H9 (cell line): ENCODE results near the gene CDYL. TPM values are rescaled to one million over a fixed set of nuclear protein-coding genes. Genes with fewer than 3 reads are reported as not detected.
A peak's percentile ranks its signal among the peaks of the same experiment; 100 is the strongest.

Experiments used
- DNase-seq: peaks from one replicate; pipeline ENCODE4 v3.0.0-alpha.2; 2017
- H2AFZ ChIP-seq: one replicate; pipeline ENCODE4 v1.6.1; 2013; ENCODE audit warnings: mild to moderate bottlenecking, low read length, control low read depth, moderate library complexity
- H2AK5ac ChIP-seq: 2 replicates; pipeline ENCODE4 v1.6.1; 2013; ENCODE audit warnings: low read length, control low read depth, mixed read lengths; ENCODE audit not compliant: insufficient read length
- H2BK120ac ChIP-seq: one replicate; pipeline ENCODE4 v1.6.1; 2013; ENCODE audit warnings: low read depth, mild to moderate bottlenecking, low read length, control low read depth, inconsistent platforms; ENCODE audit not compliant: poor library complexity, severe bottlenecking
- H2BK12ac ChIP-seq: 2 replicates; pipeline ENCODE4 v1.6.1; 2013; ENCODE audit warnings: low read length, control low read depth, mixed read lengths, low read depth; ENCODE audit not compliant: insufficient read length
- H2BK15ac ChIP-seq: 2 replicates; pipeline ENCODE4 v1.6.1; 2013; ENCODE audit warnings: low read depth, low read length, control low read depth
- H2BK20ac ChIP-seq: one replicate; pipeline ENCODE4 v1.6.1; 2013; ENCODE audit warnings: low read depth, mild to moderate bottlenecking, low read length, control low read depth, inconsistent platforms; ENCODE audit not compliant: poor library complexity, severe bottlenecking
- H2BK5ac ChIP-seq: 2 replicates; pipeline ENCODE4 v1.6.1; 2013; ENCODE audit warnings: low read length, control low read depth, mixed read lengths; ENCODE audit not compliant: insufficient read length
- H3K14ac ChIP-seq: 2 replicates; pipeline ENCODE4 v1.6.1; 2013; ENCODE audit warnings: low read length, control low read depth; ENCODE audit not compliant: insufficient read depth
- H3K18ac ChIP-seq: 2 replicates; pipeline ENCODE4 v1.6.1; 2013; ENCODE audit warnings: low read depth, mild to moderate bottlenecking, mixed read lengths, low read length, control low read depth; ENCODE audit not compliant: insufficient read length
- H3K23ac ChIP-seq: 2 replicates; pipeline ENCODE4 v1.6.1; 2013; ENCODE audit warnings: low read length, control low read depth, mixed read lengths, low read depth; ENCODE audit not compliant: insufficient read length
- H3K23me2 ChIP-seq: 2 replicates; pipeline ENCODE4 v1.6.1; 2013; ENCODE audit warnings: low read depth, mild to moderate bottlenecking, mixed read lengths, low read length, control low read depth; ENCODE audit not compliant: insufficient read length, poor library complexity, severe bottlenecking
- H3K27ac ChIP-seq: 2 replicates; pipeline ENCODE4 v1.5.1; 2013; ENCODE audit warnings: low read length, control low read depth, mixed read lengths, low read depth; ENCODE audit not compliant: insufficient read length
- H3K27me3 ChIP-seq: 2 replicates; pipeline ENCODE4 v1.6.1; 2013; ENCODE audit warnings: low read length, control low read depth, inconsistent platforms; ENCODE audit not compliant: insufficient read depth
- H3K4ac ChIP-seq: 2 replicates; pipeline ENCODE4 v1.6.1; 2013; ENCODE audit warnings: low read depth, mild to moderate bottlenecking, control low read depth, inconsistent platforms, low read length, moderate library complexity
- H3K4me1 ChIP-seq: 2 replicates; pipeline ENCODE4 v1.6.1; 2013; ENCODE audit warnings: low read length, control low read depth, inconsistent platforms; ENCODE audit not compliant: insufficient read depth
- H3K4me2 ChIP-seq: 2 replicates; pipeline ENCODE4 v1.6.1; 2013; ENCODE audit warnings: low read length, control low read depth, mixed read lengths; ENCODE audit not compliant: insufficient read length, insufficient read depth
- H3K56ac ChIP-seq: 2 replicates; pipeline ENCODE4 v1.6.1; 2013; ENCODE audit warnings: low read depth, mild to moderate bottlenecking, mixed read lengths, low read length, control low read depth; ENCODE audit not compliant: insufficient read length
- H3K79me1 ChIP-seq: 2 replicates; pipeline ENCODE4 v1.6.1; 2013; ENCODE audit warnings: low read depth, mild to moderate bottlenecking, moderate library complexity, low read length, control low read depth, inconsistent platforms; ENCODE audit not compliant: insufficient read depth, poor library complexity, severe bottlenecking
- H3K79me2 ChIP-seq: 2 replicates; pipeline ENCODE4 v1.6.1; 2013; ENCODE audit warnings: low read length, control low read depth, inconsistent platforms; ENCODE audit not compliant: insufficient read depth
- H3K9ac ChIP-seq: 2 replicates; pipeline ENCODE4 v1.6.1; 2013; ENCODE audit warnings: low read length, control low read depth, mixed read lengths; ENCODE audit not compliant: insufficient read length; ENCODE audit errors: extremely low read depth
- H3K9me3 ChIP-seq: one replicate; pipeline ENCODE4 v1.6.1; 2013; ENCODE audit warnings: low read depth, low read length, inconsistent platforms; ENCODE audit not compliant: control insufficient read depth
- H3T11ph ChIP-seq: one replicate; pipeline ENCODE4 v1.6.1; 2013; ENCODE audit warnings: mild to moderate bottlenecking, low read length, control low read depth, inconsistent platforms
- H4K20me1 ChIP-seq: one replicate; pipeline ENCODE4 v1.6.1; 2013; ENCODE audit not compliant: control insufficient read depth, insufficient read length, insufficient read depth
- H4K5ac ChIP-seq: 2 replicates; pipeline ENCODE4 v1.6.1; 2013; ENCODE audit warnings: low read depth, mild to moderate bottlenecking, mixed read lengths, low read length, control low read depth; ENCODE audit not compliant: insufficient read length
- H4K8ac ChIP-seq: replicated peaks from 2 replicates; pipeline ENCODE4 v1.6.1; 2013; ENCODE audit warnings: low read length, control low read depth, mixed read lengths, low read depth; ENCODE audit not compliant: insufficient read length
- H4K91ac ChIP-seq: 2 replicates; pipeline ENCODE4 v1.6.1; 2013; ENCODE audit warnings: low read depth, mild to moderate bottlenecking, moderate library complexity, mixed read lengths, low read length, control low read depth; ENCODE audit not compliant: insufficient read length
- H3K27ac Mint-ChIP-seq, 3 experiments: 2 replicates in 2 of 3; 3 replicates in 1 of 3; pipeline ENCODE4 v1.8.0; 2020 to 2021; ENCODE audit warnings: mixed read lengths in 3 of 3, mild to moderate bottlenecking in 1 of 3, moderate library complexity in 1 of 3
- H3K27me3 Mint-ChIP-seq: 2 replicates; pipeline ENCODE4 v1.8.0; 2021; ENCODE audit warnings: low read depth, mild to moderate bottlenecking, moderate library complexity, mixed read lengths
- H3K36me3 Mint-ChIP-seq, 3 experiments: 2 replicates in 2 of 3; 3 replicates in 1 of 3; pipeline ENCODE4 v1.8.0; 2020 to 2021; ENCODE audit warnings: low read depth in 3 of 3, mixed read lengths in 3 of 3; ENCODE audit not compliant: insufficient read depth in 1 of 3
- H3K4me1 Mint-ChIP-seq, 2 experiments: 2 replicates each; pipeline ENCODE4 v1.8.0; 2020; ENCODE audit warnings: mixed read lengths in 2 of 2
- H3K4me3 Mint-ChIP-seq, 2 experiments: 2 replicates in 1 of 2; 3 replicates in 1 of 2; pipeline ENCODE4 v1.8.0; 2020 to 2021; ENCODE audit warnings: mild to moderate bottlenecking in 2 of 2, mixed read lengths in 2 of 2, moderate library complexity in 1 of 2
- H3K9me3 Mint-ChIP-seq, 2 experiments: 2 replicates in 1 of 2; 3 replicates in 1 of 2; pipeline ENCODE4 v1.8.0; 2020; ENCODE audit warnings: mild to moderate bottlenecking in 2 of 2, mixed read lengths in 2 of 2, moderate library complexity in 1 of 2
- WGBS: extraction: QIAGEN DNeasy Blood & Tissue Kit; methylation state at CpG from one replicate; pipeline ENCODE4 v1.1.7; 2013; ENCODE audit warnings: missing lambda C conversion rate, low lambda C conversion rate, mixed read lengths; ENCODE audit not compliant: insufficient read length; ENCODE audit errors: extremely low coverage; 5-methylcytosine and 5-hydroxymethylcytosine counted together
- total RNA-seq: library from RNA; stranded (reverse); gene quantifications from 2 replicates; pipeline ENCODE4 v1.2.1, GENCODE V29; 2021
- TF ChIP-seq, protein P1 (sequence below): fragments of 200-600 bp; sonication (generic); conservative IDR thresholded peaks from 3 replicates; pipeline ENCODE4 v1.8.0; 2021; ENCODE audit warnings: antibody characterized with exemption, mild to moderate bottlenecking

CDYL gene
- total RNA-seq, 1 experiment from 2014 or later = 95.0 TPM

DNA sequence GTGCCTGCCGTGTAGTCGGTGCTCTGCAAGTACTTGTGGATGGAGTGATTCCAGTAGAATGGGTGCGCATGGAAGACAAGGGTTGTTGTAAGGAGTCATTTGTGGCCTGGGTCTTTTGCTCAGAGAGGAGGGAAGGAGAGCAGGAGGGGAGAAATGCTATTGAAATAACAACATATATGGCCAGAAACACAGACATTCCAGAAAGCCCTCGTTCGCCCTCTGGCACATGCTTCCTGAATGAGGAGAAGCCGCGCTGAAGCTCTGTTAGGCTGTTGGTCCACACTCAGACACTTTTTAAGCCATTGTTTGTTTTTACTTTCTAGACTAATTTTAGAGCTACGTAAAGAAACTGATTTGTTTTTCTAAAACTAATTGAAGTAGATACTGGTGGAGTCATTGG lies 120.2 kb downstream of the CDYL start:
- H2BK12ac ChIP-seq = no peak overlapping the region
- H3K4me1 Mint-ChIP-seq = peaks cover 18 to 25% of the 10 kb centered on the region in 2 experiments
- no peak overlapping the region for H3K56ac ChIP-seq
- H3K27ac ChIP-seq = no peak overlapping the region
- H4K8ac ChIP-seq = no peak overlapping the region
- H2AK5ac ChIP-seq = no peak overlapping the region
- no peak for DNase-seq
- no peak overlapping the region for H4K5ac ChIP-seq
- TF ChIP-seq, protein P1, sequence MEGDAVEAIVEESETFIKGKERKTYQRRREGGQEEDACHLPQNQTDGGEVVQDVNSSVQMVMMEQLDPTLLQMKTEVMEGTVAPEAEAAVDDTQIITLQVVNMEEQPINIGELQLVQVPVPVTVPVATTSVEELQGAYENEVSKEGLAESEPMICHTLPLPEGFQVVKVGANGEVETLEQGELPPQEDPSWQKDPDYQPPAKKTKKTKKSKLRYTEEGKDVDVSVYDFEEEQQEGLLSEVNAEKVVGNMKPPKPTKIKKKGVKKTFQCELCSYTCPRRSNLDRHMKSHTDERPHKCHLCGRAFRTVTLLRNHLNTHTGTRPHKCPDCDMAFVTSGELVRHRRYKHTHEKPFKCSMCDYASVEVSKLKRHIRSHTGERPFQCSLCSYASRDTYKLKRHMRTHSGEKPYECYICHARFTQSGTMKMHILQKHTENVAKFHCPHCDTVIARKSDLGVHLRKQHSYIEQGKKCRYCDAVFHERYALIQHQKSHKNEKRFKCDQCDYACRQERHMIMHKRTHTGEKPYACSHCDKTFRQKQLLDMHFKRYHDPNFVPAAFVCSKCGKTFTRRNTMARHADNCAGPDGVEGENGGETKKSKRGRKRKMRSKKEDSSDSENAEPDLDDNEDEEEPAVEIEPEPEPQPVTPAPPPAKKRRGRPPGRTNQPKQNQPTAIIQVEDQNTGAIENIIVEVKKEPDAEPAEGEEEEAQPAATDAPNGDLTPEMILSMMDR = no peak
- no peak overlapping the region for H2BK120ac ChIP-seq
- no peak overlapping the region for H3K23ac ChIP-seq
- H3K4me2 ChIP-seq = no peak overlapping the region
- no peak overlapping the region for H3K4me3 Mint-ChIP-seq
- peaks cover 11% of the 10 kb centered on the region; the same call in 1 of the 2 replicates for H3K79me2 ChIP-seq
- no peaks in the 10 kb centered on the region for H3K23me2 ChIP-seq
- no peak overlapping the region for H3K4ac ChIP-seq
- no peaks in the 10 kb centered on the region for H3K27me3 ChIP-seq
- no peaks in the 10 kb centered on the region for H3K9me3 Mint-ChIP-seq
- no peak overlapping the region for H3K14ac ChIP-seq
- H2AFZ ChIP-seq = no peak overlapping the region
- H3K27me3 Mint-ChIP-seq = no peaks in the 10 kb centered on the region
- no peak overlapping the region for H3T11ph ChIP-seq
- H3K36me3 Mint-ChIP-seq = peaks cover 57 to 61% (median 59%) of the 10 kb centered on the region in 3 experiments
- no peak overlapping the region for H2BK20ac ChIP-seq
- no peaks in the 10 kb centered on the region for H3K9me3 ChIP-seq
- no CpG with 5 or more reads among the region's 8 CpGs for WGBS
- no peaks in the 10 kb centered on the region for H3K4me1 ChIP-seq
- H4K91ac ChIP-seq = no peak overlapping the region
- no peak overlapping the region for H3K18ac ChIP-seq
- H3K27ac Mint-ChIP-seq = 0 out of 7 replicates have a peak overlapping the region, but pooled peaks of 1 of the 3 experiments have one; percentile 36
- no peak overlapping the region for H2BK5ac ChIP-seq
- no peak overlapping the region for H2BK15ac ChIP-seq
- peaks cover 18% of the 10 kb centered on the region for H3K79me1 ChIP-seq
- no peak overlapping the region for H3K9ac ChIP-seq
- no peaks in the 10 kb centered on the region for H4K20me1 ChIP-seq
